ENCODE results near the gene CNBP. TPM values are rescaled to one million over a fixed set of nuclear protein-coding genes. Genes with fewer than 3 reads are reported as not detected.
"Not testable (repeated sequence)": the region's sequence is repeated elsewhere in the genome, so short reads cannot be mapped to it uniquely, and the experiment has no call there.

Gene CNBP
- total RNA-seq, 4 donors from 2014 or later: 369 to 489 (median 433) TPM

DNA sequence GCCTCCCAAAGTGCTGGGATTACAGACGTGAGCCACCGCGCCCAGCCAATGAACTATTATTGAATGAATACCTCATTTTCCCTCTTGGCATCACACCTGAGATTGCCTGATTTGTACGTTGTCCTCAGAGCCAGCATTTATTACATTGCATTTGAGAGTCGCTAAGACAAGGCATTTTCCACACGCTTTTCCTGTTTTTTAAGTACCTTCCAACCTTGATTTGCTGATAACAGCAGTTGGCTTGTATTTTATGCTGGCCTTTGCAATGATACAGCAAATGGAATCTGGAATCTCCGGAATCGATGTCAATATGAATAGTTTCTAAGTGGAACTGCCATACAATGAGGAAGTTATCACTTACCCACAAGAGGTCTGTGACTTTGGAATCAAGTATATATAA lies 15.7 kb upstream of the CNBP start:
- TF ChIP-seq, protein P1, sequence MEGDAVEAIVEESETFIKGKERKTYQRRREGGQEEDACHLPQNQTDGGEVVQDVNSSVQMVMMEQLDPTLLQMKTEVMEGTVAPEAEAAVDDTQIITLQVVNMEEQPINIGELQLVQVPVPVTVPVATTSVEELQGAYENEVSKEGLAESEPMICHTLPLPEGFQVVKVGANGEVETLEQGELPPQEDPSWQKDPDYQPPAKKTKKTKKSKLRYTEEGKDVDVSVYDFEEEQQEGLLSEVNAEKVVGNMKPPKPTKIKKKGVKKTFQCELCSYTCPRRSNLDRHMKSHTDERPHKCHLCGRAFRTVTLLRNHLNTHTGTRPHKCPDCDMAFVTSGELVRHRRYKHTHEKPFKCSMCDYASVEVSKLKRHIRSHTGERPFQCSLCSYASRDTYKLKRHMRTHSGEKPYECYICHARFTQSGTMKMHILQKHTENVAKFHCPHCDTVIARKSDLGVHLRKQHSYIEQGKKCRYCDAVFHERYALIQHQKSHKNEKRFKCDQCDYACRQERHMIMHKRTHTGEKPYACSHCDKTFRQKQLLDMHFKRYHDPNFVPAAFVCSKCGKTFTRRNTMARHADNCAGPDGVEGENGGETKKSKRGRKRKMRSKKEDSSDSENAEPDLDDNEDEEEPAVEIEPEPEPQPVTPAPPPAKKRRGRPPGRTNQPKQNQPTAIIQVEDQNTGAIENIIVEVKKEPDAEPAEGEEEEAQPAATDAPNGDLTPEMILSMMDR (IDR thresholded peaks at IDR 0.05): no peak
- DNase-seq (ENCODE audit: low spot score) (no peak), ATAC-seq (ENCODE audit: low FRiP score) (no peak)

DNA sequence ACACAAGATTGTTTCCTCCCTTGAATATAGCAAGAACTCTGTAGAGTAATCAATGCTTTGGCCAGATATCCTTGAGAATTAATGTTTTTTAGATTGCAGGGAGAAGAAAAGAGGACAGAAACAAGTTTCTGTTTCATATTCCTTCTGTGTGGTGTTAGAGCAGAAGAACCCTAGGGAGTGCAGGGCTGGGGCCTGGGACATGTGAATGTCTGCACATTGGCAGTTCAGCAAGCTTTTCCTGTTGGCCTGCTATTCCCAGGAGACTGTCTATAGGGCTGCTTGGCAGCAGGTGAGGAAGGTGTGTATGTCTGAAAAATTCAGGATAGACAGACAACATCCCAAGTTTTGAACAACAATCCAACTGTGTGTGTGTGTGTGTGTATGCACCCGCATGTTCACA lies 13.6 kb upstream of the CNBP start:
- ATAC-seq (ENCODE audit: low FRiP score): no peak
- TF ChIP-seq, protein P1 (IDR thresholded peaks at IDR 0.05): no peak
- DNase-seq (ENCODE audit: low spot score): no peak

DNA sequence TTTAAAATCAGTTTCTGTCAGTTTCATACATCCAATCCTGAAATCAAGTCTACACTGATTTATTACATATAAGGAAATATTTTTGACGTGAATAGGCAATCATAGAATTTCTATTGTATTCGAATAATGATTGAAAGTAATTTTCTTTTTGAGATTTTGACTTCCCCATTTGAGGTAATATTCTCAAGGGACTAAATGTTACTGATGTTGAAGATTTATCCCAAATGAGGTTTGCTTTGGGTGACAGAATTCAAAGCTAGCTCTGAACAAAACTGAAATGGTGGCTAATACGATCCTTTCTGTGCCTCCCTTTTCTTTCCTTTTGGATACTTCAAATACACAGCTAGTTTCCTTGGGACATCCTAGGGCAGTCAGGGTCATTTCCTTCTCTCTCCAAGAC lies 12.9 kb upstream of the CNBP start:
- TF ChIP-seq, protein P1 (IDR thresholded peaks at IDR 0.05): no peak
- ATAC-seq (ENCODE audit: low FRiP score) (no peak), DNase-seq (ENCODE audit: low spot score) (no peak)

DNA sequence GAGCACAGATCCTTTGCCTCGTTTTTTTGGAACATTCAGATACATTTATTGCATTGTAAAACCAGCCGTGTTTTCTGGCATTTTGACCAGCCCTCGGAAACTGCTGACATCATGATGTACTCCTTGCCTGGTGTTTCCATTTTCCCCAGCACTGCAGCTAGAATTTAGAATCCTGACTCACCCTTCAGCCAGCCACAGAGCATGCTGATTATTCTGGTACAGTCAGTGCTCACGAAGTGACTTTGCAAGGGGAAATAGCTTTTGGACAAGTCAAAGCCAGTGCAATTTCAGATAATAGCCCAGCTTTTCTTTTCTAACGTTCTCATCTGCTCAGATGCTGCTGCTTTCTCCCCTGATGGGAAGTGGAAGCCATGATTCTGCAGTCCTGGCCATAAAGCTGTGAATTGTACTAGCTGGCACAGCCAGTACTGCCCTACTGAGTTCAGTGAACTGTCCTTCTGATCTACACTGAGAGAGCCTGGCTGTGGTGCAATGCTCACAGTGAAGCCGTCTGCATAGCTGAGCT lies 12.1 kb upstream of the CNBP start:
- DNase-seq (ENCODE audit: low spot score) (no peak), ATAC-seq (ENCODE audit: low FRiP score) (peak; percentile 99)
- TF ChIP-seq, protein P1 (IDR thresholded peaks at IDR 0.05): no peak

DNA sequence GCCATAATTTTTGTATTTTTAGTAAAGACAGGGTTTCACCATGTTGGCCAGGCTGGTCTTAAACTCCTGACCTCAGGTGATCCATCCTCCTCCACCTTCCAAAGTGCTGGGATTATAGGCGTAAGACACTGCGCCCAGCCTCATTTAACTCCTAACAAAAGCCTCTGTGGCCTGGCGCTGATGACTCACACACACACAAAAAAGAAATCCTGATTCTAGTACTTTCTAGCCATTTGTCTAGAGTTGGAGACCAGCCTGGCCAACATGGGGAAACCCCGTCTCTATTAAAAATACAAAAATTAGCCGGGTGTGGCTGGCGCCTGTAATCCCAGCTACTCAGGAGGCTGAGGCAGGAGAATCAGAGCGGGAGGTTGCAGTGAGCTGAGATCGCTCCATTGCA lies 6.1 kb upstream of the CNBP start:
- ATAC-seq (ENCODE audit: low FRiP score); DNase-seq (ENCODE audit: low spot score): not testable (repeated sequence)

DNA sequence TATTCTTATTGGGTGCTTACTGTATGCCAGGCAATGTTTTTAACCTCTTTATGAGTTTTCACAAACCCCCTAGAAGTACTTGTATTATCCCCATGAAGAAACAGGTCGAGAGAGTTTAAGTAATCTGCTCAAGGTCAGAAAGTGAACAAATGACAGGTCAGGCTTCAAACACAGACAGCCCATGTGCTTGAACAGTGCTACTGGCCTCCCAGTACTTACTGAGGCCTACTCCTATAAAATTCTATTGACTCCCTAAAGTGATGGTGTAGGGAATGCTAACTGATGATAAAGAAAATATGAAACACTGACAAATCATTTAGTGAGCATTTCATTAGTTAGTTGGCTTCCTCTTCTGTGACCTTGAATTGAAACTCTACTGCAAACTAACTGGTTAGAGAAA lies 4.2 kb upstream of the CNBP start:
- TF ChIP-seq, protein P1 (IDR thresholded peaks at IDR 0.05): no peak
- ATAC-seq (ENCODE audit: low FRiP score) (no peak), DNase-seq (ENCODE audit: low spot score) (no peak)

DNA sequence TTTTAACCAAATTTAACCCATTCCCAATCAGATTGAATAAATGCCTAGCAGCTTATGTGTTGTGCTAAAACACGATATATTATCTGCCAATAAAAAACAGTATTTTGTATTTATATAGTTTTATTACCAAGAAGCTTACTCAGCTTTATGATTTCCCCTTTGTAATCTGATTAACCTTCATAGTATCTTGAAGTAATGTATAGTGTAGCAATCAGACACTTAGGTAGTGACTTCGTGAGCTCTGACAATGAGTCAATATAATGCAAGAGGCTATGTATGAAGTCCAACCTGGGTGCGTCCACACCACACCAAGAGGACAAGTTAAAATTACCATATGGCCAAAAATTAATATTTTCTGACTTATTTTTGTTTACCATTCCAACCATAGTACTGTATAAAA lies 2.1 kb upstream of the CNBP start:
- TF ChIP-seq, protein P1 (IDR thresholded peaks at IDR 0.05): no peak
- DNase-seq (ENCODE audit: low spot score) (no peak), ATAC-seq (ENCODE audit: low FRiP score) (no peak)

DNA sequence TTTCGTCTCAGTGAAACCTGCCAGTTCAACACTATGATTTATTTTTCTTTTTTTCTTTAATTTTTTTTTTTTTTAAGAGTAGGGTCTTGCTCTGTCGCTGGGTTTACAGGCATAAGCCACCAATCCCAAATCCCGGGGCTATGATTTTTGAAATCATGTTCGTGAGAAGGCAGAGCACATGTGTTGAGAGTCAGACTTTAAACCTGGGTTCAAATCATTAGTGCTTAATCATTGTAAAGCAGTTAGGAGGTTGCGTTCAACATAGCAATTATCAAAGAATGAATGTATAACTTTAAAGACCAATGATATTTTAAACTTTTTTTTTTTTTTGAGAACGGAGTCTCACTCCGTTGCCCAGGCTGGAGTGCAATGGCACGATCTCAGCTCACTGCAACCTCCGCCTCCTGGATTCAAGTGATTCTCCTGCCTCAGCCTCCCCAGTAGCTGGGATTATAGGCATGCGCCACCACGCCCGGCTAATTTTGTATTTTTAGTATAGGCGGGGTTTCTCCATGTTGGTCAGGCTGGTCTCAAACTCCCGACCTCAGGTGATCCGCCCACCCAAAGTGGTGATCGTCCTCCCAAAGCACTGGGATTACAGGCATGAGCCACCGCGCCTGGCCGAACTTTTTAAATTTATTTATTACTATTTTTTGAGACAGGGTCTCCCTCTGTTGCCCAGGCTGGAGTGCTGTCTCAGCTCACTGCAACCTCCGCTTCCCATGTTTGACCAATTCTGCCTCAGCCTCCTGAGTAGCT lies 1.3 kb upstream of the CNBP start:
- not testable (repeated sequence) for DNase-seq (ENCODE audit: low spot score); ATAC-seq (ENCODE audit: low FRiP score)

Measured in omental fat pad (tissue), 4 donors.